Heart left ventricle (tissue), 13 donors: ENCODE measurements around the gene OR52H1.

Experiments used
- POLR2A ChIP-seq, 2 donors: fragments of 450-650 bp; IDR thresholded peaks; one replicate each; pipeline ENCODE4 v1.6.1; 2017; ENCODE audit warnings: antibody characterized with exemption in 2 of 2, mild to moderate bottlenecking in 2 of 2, moderate library complexity in 2 of 2
- TF ChIP-seq, protein P1 (sequence below), 12 donors: fragments of 200-600 bp; sonication (generic) in 4 of 12; IDR thresholded peaks; one replicate each; pipeline versions ENCODE4 v1.5.0 to v1.8.0; 2018 to 2022; ENCODE audit warnings: antibody characterized with exemption in 12 of 12, mild to moderate bottlenecking in 5 of 12
- donor health status: ischemic (EF 13 %, LVEDD 7.1; RV severe dilation, severe dysfunction).
- donor health status: DM: no; HTN: yes; CAD: no.
- donor health status: DM: no; HTN: no; CAD: no.
- donor health status: ischemic (EF 25% LVEDD 6.9; RV normal size, moderate dysfunction).
- donor health status: ischemic (EF 25% LVEDD 5.7; RV mildly dilated, moderate dysfunction).
- donor health status: ischemic (EF 35%, LVEDD 5.7; RV mildly dilated, moderate dysfunction).
- donor health status: nonischemic (EF 11% LVEDD 7.7; RV severe dilation, severe dysfunction).
- donor health status: DM: yes; HTN: yes; CAD: no.
- donor health status: PGD.
- donor health status: ischemic (EF 29% LVEDD 5.4; RV normal size, mild dysfunction).
- donor health status: nonischemic (EF 23%, LVEDD 6.1; RV moderate dilation, normal function).

GRCh38 chr11:5547982-5548381 lies 358 bp downstream of the OR52H1 start:
- TF ChIP-seq, protein P1, sequence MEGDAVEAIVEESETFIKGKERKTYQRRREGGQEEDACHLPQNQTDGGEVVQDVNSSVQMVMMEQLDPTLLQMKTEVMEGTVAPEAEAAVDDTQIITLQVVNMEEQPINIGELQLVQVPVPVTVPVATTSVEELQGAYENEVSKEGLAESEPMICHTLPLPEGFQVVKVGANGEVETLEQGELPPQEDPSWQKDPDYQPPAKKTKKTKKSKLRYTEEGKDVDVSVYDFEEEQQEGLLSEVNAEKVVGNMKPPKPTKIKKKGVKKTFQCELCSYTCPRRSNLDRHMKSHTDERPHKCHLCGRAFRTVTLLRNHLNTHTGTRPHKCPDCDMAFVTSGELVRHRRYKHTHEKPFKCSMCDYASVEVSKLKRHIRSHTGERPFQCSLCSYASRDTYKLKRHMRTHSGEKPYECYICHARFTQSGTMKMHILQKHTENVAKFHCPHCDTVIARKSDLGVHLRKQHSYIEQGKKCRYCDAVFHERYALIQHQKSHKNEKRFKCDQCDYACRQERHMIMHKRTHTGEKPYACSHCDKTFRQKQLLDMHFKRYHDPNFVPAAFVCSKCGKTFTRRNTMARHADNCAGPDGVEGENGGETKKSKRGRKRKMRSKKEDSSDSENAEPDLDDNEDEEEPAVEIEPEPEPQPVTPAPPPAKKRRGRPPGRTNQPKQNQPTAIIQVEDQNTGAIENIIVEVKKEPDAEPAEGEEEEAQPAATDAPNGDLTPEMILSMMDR (IDR thresholded peaks at IDR 0.05): no peak
- TF ChIP-seq POLR2A (IDR thresholded peaks at IDR 0.05): no peak
